Activated CD4-positive, alpha-beta T cell treated with anti-CD3 and anti-CD28 coated beads for 36 hours (primary cell): ENCODE data around the gene PKD1L1. TPM values are rescaled to one million over a fixed set of nuclear protein-coding genes. Genes with fewer than 3 reads are reported as not detected.

Source experiments
- ATAC-seq: fragments of 200-7000 bp; cut with Tn5 transposase; one replicate; pipeline ENCODE4 v1.10.0; 2021; ENCODE audit warnings: mild to moderate bottlenecking, moderate library complexity
- CTCF ChIA-PET: fragments of 350-600 bp; sonication (Branson Sonifier 250); formaldehyde crosslinking; loops from one replicate; lab custom pipeline; 2021; ENCODE audit warnings: antibody characterized with exemption; lab: Charles Lee
- POLR2A ChIA-PET: fragments of 350-600 bp; sonication (Branson Sonifier 250); formaldehyde crosslinking; loops from one replicate; lab custom pipeline; 2021; ENCODE audit warnings: antibody characterized with exemption, inconsistent platforms; lab: Charles Lee
- DNase-seq: peaks from one replicate; pipeline ENCODE4 v3.0.0-alpha.2; 2020
- H3K27ac Mint-ChIP-seq: one replicate; pipeline ENCODE4 v1.8.0; 2021; ENCODE audit warnings: mixed read lengths
- H3K27me3 Mint-ChIP-seq: one replicate; pipeline ENCODE4 v1.8.0; 2021; ENCODE audit warnings: mixed read lengths
- H3K36me3 Mint-ChIP-seq: one replicate; pipeline ENCODE4 v1.8.0; 2021; ENCODE audit warnings: low read depth, mixed read lengths
- H3K4me1 Mint-ChIP-seq: one replicate; pipeline ENCODE4 v1.8.0; 2021; ENCODE audit warnings: mixed read lengths
- H3K4me3 Mint-ChIP-seq: one replicate; pipeline ENCODE4 v1.8.0; 2021; ENCODE audit warnings: mild to moderate bottlenecking, moderate library complexity, mixed read lengths
- H3K9me3 Mint-ChIP-seq: one replicate; pipeline ENCODE4 v1.8.0; 2021; ENCODE audit warnings: low read depth, mixed read lengths
- intact Hi-C, 2 experiments: fragments of 100-400 bp; cut with DNase I in 1 of 2; cut with micrococcal nuclease in 1 of 2; formaldehyde crosslinking; loops; one replicate each; pipeline versions ENCODE4 v1.14.2 to v1.15.1; 2022 to 2024; cut with DNase I, micrococcal nuclease
- total RNA-seq, 2 experiments: library from RNA; stranded (reverse); gene quantifications; one replicate each; pipeline ENCODE4 v1.2.3, GENCODE V29; 2021

PKD1L1 gene
- total RNA-seq, 2 experiments from 2014 or later, result 0.09 to 0.16 TPM

DNA sequence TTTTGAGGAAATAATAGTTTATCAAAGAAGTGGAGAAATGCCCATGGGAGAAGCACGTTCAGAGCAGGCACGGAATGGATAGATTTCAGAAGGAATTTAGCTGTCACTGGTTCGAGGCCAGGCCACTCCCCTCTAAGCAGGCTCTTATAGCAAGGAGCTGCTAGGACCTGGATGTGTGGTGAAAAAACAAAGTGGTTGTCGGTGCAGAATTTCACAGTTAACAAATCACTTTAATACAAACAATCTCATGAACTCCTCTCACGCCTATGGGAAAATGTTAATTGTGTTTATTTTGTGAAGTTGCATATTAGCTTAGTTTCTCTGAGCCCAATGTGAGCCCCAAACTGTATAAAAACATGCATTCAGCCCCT is 176.3 kb downstream of the PKD1L1 start:
- no peak overlapping the region for H3K27ac Mint-ChIP-seq
- CTCF ChIA-PET, result no interaction called here
- H3K9me3 Mint-ChIP-seq, result peaks cover 4% of the 10 kb centered on the region
- ATAC-seq (no peak), DNase-seq (no peak)
- peaks cover 2% of the 10 kb centered on the region for H3K27me3 Mint-ChIP-seq
- intact Hi-C loops, result no loop called here
- H3K36me3 Mint-ChIP-seq, result no peaks in the 10 kb centered on the region
- POLR2A ChIA-PET, result no interaction called here
- no peaks in the 10 kb centered on the region for H3K4me1 Mint-ChIP-seq
- no peak overlapping the region for H3K4me3 Mint-ChIP-seq

GRCh38 chr7:47771336-47771989 is 176.8 kb downstream of the PKD1L1 start:
- peaks cover 2% of the 10 kb centered on the region for H3K27me3 Mint-ChIP-seq
- H3K27ac Mint-ChIP-seq, result no peak overlapping the region
- no peak for ATAC-seq
- peaks cover 4% of the 10 kb centered on the region for H3K9me3 Mint-ChIP-seq
- DNase-seq, result no peak
- POLR2A ChIA-PET, result no interaction called here
- intact Hi-C loops, result no loop called here
- H3K4me3 Mint-ChIP-seq, result no peak overlapping the region
- H3K4me1 Mint-ChIP-seq, result no peaks in the 10 kb centered on the region
- CTCF ChIA-PET, result no interaction called here
- H3K36me3 Mint-ChIP-seq, result no peaks in the 10 kb centered on the region

DNA sequence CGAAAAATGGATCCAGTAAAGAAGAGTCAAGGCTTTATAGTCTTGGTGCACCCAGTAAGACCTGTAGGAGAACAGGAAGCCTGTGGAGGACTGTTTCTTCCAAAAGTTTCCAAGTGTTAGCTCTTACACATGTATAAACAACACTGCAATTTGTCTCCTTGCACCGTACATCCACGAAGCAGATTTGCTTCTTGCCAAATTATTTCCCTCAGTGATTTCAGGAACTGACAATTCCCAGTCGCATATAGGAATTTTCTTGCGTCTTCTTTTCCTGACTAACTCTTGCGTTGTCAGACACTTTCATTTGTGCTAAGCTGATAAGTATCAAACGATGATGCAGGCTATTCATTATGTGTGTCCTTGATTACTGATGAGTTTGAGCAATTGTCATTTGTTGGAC is 182.1 kb downstream of the PKD1L1 start:
- H3K4me1 Mint-ChIP-seq, result no peaks in the 10 kb centered on the region
- POLR2A ChIA-PET, result no interaction called here
- CTCF ChIA-PET, result no interaction called here
- no peaks in the 10 kb centered on the region for H3K36me3 Mint-ChIP-seq
- ATAC-seq, result no peak
- H3K27ac Mint-ChIP-seq, result no peak overlapping the region
- H3K4me3 Mint-ChIP-seq, result no peak overlapping the region
- intact Hi-C loops, result no loop called here
- H3K9me3 Mint-ChIP-seq, result peaks cover 4% of the 10 kb centered on the region
- H3K27me3 Mint-ChIP-seq, result no peaks in the 10 kb centered on the region
- DNase-seq, result no peak

- H3K4me3 Mint-ChIP-seq, result no peak overlapping the region
- ATAC-seq (no peak), DNase-seq (no peak)
- peaks cover 3% of the 10 kb centered on the region for H3K27me3 Mint-ChIP-seq
- H3K27ac Mint-ChIP-seq, result no peak overlapping the region
- ChIA-PET POLR2A (interaction anchor here (0.6 kb wide), 1 partner anchor 195 kb away, joined by 3 read pairs; no protein-coding TSS in a partner anchor), CTCF (interaction anchor here (1.0 kb wide), 1 partner anchor 365 kb away, joined by 3 read pairs; no protein-coding TSS in a partner anchor)
- H3K36me3 Mint-ChIP-seq, result no peaks in the 10 kb centered on the region
- no peaks in the 10 kb centered on the region for H3K4me1 Mint-ChIP-seq
- intact Hi-C loops, result no loop called here
- peaks cover 4% of the 10 kb centered on the region for H3K9me3 Mint-ChIP-seq
Observed at GRCh38 chr7:47765373-47765979, 182.8 kb downstream of the PKD1L1 start.

- no peak for DNase-seq
- peaks cover 4% of the 10 kb centered on the region for H3K9me3 Mint-ChIP-seq
- POLR2A ChIA-PET, result interaction anchor here (0.6 kb wide), 1 partner anchor 196 kb away, joined by 3 read pairs; no protein-coding TSS in a partner anchor
- CTCF ChIA-PET, result interaction anchor here (1.0 kb wide), 1 partner anchor 366 kb away, joined by 3 read pairs; no protein-coding TSS in a partner anchor
- no peaks in the 10 kb centered on the region for H3K36me3 Mint-ChIP-seq
- no peak overlapping the region for H3K27ac Mint-ChIP-seq
- no peaks in the 10 kb centered on the region for H3K4me1 Mint-ChIP-seq
- intact Hi-C loops, result no loop called here
- H3K4me3 Mint-ChIP-seq, result no peak overlapping the region
- no peak for ATAC-seq
- H3K27me3 Mint-ChIP-seq, result peaks cover 3% of the 10 kb centered on the region
Observed at GRCh38 chr7:47764746-47765145, 183.5 kb downstream of the PKD1L1 start.

DNA sequence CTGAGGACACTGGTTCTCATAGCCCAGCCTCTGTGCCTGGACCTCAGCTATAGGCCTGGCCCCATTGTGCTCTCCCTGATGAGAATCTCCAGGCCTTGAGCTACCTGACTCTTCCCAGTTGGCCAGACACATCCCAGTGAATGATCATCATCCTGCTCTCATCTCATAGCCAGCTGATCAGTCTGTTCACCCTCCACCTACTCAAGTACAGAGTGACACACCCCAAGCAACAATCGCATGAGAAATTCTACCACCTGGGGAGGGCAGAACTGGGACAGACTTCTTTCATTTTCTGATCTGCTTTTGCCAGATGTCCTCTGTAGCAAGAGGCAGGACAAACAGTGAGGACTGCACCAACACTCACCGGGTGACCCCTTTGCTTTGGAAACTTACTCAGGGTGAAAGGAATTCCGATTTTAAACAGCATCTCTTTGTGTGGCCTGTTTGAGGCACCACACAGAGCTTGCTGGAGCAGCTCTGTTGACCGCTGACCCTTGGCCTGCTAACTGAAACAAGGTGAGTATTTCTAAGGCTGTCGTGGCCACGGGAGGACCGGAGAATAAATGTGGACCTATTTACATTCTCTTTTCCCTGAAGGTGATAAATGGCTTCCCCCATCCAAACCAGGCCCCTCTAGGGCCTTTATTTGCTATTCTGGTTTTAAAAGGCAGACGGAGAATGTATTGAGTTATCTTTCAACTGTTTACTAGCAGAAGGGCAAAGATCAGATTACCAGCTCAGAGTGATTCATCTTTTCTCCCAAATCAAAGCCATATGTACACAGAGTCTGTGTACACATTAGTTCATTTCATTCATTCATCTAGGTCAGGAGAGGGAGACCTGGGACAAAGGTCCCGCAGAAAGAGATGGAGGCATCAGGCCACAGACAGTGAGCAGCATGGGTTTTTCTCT is 184.9 kb downstream of the PKD1L1 start:
- Mint-ChIP-seq H3K27ac (no peak overlapping the region), H3K9me3 (peaks cover 4% of the 10 kb centered on the region), H3K27me3 (peaks cover 3% of the 10 kb centered on the region), H3K4me3 (no peak overlapping the region), H3K4me1 (no peaks in the 10 kb centered on the region), H3K36me3 (no peaks in the 10 kb centered on the region)
- CTCF ChIA-PET, result no interaction called here
- DNase-seq (no peak), ATAC-seq (no peak)
- POLR2A ChIA-PET, result no interaction called here
- intact Hi-C loops, result no loop called here

- Mint-ChIP-seq H3K36me3 (no peaks in the 10 kb centered on the region), H3K27ac (no peak overlapping the region), H3K27me3 (peaks cover 3% of the 10 kb centered on the region), H3K4me1 (no peaks in the 10 kb centered on the region), H3K9me3 (peaks cover 2% of the 10 kb centered on the region), H3K4me3 (no peak overlapping the region)
- DNase-seq (no peak), ATAC-seq (no peak)
- intact Hi-C loops, result no loop called here
- ChIA-PET CTCF (no interaction called here), POLR2A (no interaction called here)
Observed at GRCh38 chr7:47762746-47763062, 185.6 kb downstream of the PKD1L1 start.

GRCh38 chr7:47762207-47762606 is 186.1 kb downstream of the PKD1L1 start:
- no peaks in the 10 kb centered on the region for H3K36me3 Mint-ChIP-seq
- intact Hi-C loops, result no loop called here
- CTCF ChIA-PET, result no interaction called here
- DNase-seq, result no peak
- H3K4me3 Mint-ChIP-seq, result no peak overlapping the region
- POLR2A ChIA-PET, result no interaction called here
- H3K4me1 Mint-ChIP-seq, result no peaks in the 10 kb centered on the region
- no peak for ATAC-seq
- H3K27me3 Mint-ChIP-seq, result peaks cover 3% of the 10 kb centered on the region
- H3K9me3 Mint-ChIP-seq, result no peaks in the 10 kb centered on the region
- H3K27ac Mint-ChIP-seq, result no peak overlapping the region

GRCh38 chr7:47759056-47759706 is 189.1 kb downstream of the PKD1L1 start:
- no peak for ATAC-seq
- ChIA-PET POLR2A (no interaction called here), CTCF (no interaction called here)
- DNase-seq, result no peak
- intact Hi-C loops, result no loop called here
- Mint-ChIP-seq H3K36me3 (no peaks in the 10 kb centered on the region), H3K27me3 (peaks cover 3% of the 10 kb centered on the region), H3K9me3 (no peaks in the 10 kb centered on the region), H3K4me1 (no peaks in the 10 kb centered on the region), H3K27ac (no peak overlapping the region), H3K4me3 (no peak overlapping the region)

DNA sequence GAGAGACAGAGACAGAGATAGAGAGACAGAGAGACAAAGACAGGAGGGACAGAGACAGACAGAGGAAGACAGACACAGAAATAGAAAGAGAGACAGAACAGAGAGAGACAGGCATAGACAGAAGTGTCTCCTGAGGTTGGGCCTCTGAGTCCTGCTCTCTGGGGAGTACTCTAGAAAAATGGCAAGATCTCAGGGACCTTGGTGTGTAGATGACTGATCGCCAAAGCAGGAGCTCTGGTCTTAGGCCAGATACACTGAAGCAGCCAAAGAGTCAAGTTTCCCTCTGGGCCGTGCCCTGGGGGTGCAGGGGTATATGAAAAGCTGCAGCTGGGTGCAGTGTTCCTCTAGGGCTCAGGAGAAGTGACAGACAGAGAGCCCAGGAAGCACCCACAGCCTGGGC is 189.7 kb downstream of the PKD1L1 start:
- Mint-ChIP-seq H3K4me1 (no peaks in the 10 kb centered on the region), H3K36me3 (no peaks in the 10 kb centered on the region), H3K4me3 (no peak overlapping the region), H3K27me3 (peaks cover 3% of the 10 kb centered on the region), H3K27ac (no peak overlapping the region), H3K9me3 (no peaks in the 10 kb centered on the region)
- intact Hi-C loops, result no loop called here
- ChIA-PET CTCF (no interaction called here), POLR2A (no interaction called here)
- ATAC-seq, result no peak
- DNase-seq, result no peak

DNA sequence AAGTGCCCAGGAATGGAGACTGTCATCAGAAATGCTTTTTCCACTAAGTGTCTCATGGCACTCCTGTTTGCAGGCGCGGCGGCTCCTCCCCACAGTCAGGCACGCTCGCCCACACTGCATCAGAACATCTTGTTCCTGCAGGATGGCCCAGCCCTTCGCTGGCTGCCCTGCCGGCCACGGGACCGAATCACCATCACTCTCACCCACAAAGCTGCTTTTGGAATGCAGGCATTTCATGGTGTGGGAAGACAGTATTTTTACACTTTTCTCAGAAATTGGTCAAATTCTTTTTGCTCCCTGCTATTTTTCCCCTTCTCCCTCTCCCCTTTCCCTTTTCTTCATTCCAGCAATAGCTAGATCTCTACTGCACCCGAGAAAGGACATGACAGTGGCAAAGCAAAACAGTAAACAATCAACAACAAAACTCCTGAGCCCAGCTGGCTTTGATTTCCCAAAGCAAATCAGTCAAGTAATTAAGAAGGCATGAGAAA is 190.3 kb downstream of the PKD1L1 start:
- no peak for DNase-seq
- Mint-ChIP-seq H3K36me3 (no peaks in the 10 kb centered on the region), H3K4me1 (no peaks in the 10 kb centered on the region), H3K27ac (no peak overlapping the region), H3K4me3 (no peak overlapping the region), H3K27me3 (peaks cover 6% of the 10 kb centered on the region), H3K9me3 (no peaks in the 10 kb centered on the region)
- intact Hi-C loops, result no loop called here
- CTCF ChIA-PET, result no interaction called here
- ATAC-seq, result no peak
- POLR2A ChIA-PET, result no interaction called here
